Measurements from ENCODE around the gene DPH2. TPM values are rescaled to one million over a fixed set of nuclear protein-coding genes. Genes with fewer than 3 reads are reported as not detected.

DPH2 gene
- total and polyA plus RNA-seq, 10 of the 15 experiments (the other 5 are each of a cell fraction or from before 2014, with no cell fraction given), result 13.1 to 82.9 (median 52.0) TPM

Other genes starting within 250 kb of the DPH2 start
Only the 7 nearest of the 9 such genes appear.
- gene ARTN, start 36.2 kb upstream of the DPH2 start, total RNA-seq (2014; rRNA removed), result 0.98 and 2.1 TPM in 2 replicates
- 0.40 and 0.69 TPM in 2 replicates for gene ARTN, start 36.2 kb upstream of the DPH2 start, total RNA-seq (2014; rRNA removed; fragmentation: Illumina TruSeq; extraction: Trizol)
- 1.8 and 2.9 TPM in 2 replicates for gene ARTN, start 36.2 kb upstream of the DPH2 start, total RNA-seq (2021)
- 0.11 TPM in 1 of 2 replicates, not detected in the other for gene ARTN, start 36.2 kb upstream of the DPH2 start, polyA plus RNA-seq (2011; rRNA removed)
- 0.34 and 0.36 TPM in 2 replicates for gene ARTN, start 36.2 kb upstream of the DPH2 start, polyA plus RNA-seq (2014; fragmentation: Illumina TruSeq; extraction: Trizol)
- gene ARTN, start 36.2 kb upstream of the DPH2 start, polyA plus RNA-seq (2014; fragmentation: Nextera tagmentation; extraction: Ambion mirVana), result under 1 TPM; 0.06 to 0.16 TPM
- 1.4 and 2.8 TPM in 2 replicates for gene ARTN, start 36.2 kb upstream of the DPH2 start, polyA plus RNA-seq (2014; rRNA removed)
- gene ARTN, start 36.2 kb upstream of the DPH2 start, polyA plus RNA-seq (2016; fragmentation: Nextera tagmentation; extraction: Ambion mirVana), result under 1 TPM in 1 of 2 experiments, not detected in 1; 0.21 TPM
- 18.2 and 18.4 TPM in 2 replicates for gene IPO13, start 23.1 kb upstream of the DPH2 start, total RNA-seq (2014; rRNA removed)
- gene IPO13, start 23.1 kb upstream of the DPH2 start, total RNA-seq (2014; rRNA removed; fragmentation: Illumina TruSeq; extraction: Trizol), result 7.3 and 10.1 TPM in 2 replicates
- gene IPO13, start 23.1 kb upstream of the DPH2 start, total RNA-seq (2021), result 22.1 and 26.6 TPM in 2 replicates
- gene IPO13, start 23.1 kb upstream of the DPH2 start, polyA plus RNA-seq (2011; rRNA removed), result 5.6 and 9.3 TPM in 2 replicates
- 8.5 and 14.0 TPM in 2 replicates for gene IPO13, start 23.1 kb upstream of the DPH2 start, polyA plus RNA-seq (2014; fragmentation: Illumina TruSeq; extraction: Trizol)
- 1 to 10 TPM; 7.1 to 9.5 TPM for gene IPO13, start 23.1 kb upstream of the DPH2 start, polyA plus RNA-seq (2014; fragmentation: Nextera tagmentation; extraction: Ambion mirVana)
- 16.5 and 17.9 TPM in 2 replicates for gene IPO13, start 23.1 kb upstream of the DPH2 start, polyA plus RNA-seq (2014; rRNA removed)
- gene IPO13, start 23.1 kb upstream of the DPH2 start, polyA plus RNA-seq (2016; fragmentation: Nextera tagmentation; extraction: Ambion mirVana), result 10 to 100 TPM; 21.5 TPM
- gene ATP6V0B, start 5.0 kb downstream of the DPH2 start, total RNA-seq (2014; rRNA removed), result 176 and 177 TPM in 2 replicates
- gene ATP6V0B, start 5.0 kb downstream of the DPH2 start, total RNA-seq (2014; rRNA removed; fragmentation: Illumina TruSeq; extraction: Trizol), result 70.0 and 75.8 TPM in 2 replicates
- 115 and 120 TPM in 2 replicates for gene ATP6V0B, start 5.0 kb downstream of the DPH2 start, total RNA-seq (2021)
- 72.2 and 132 TPM in 2 replicates for gene ATP6V0B, start 5.0 kb downstream of the DPH2 start, polyA plus RNA-seq (2011; rRNA removed)
- 30.1 and 70.5 TPM in 2 replicates for gene ATP6V0B, start 5.0 kb downstream of the DPH2 start, polyA plus RNA-seq (2014; fragmentation: Illumina TruSeq; extraction: Trizol)
- 100 to 1,000 TPM in 1 of 2 experiments, 10 to 100 TPM in 1; 65.3 to 157 TPM for gene ATP6V0B, start 5.0 kb downstream of the DPH2 start, polyA plus RNA-seq (2014; fragmentation: Nextera tagmentation; extraction: Ambion mirVana)
- 156 and 159 TPM in 2 replicates for gene ATP6V0B, start 5.0 kb downstream of the DPH2 start, polyA plus RNA-seq (2014; rRNA removed)
- gene ATP6V0B, start 5.0 kb downstream of the DPH2 start, polyA plus RNA-seq (2016; fragmentation: Nextera tagmentation; extraction: Ambion mirVana), result 100 to 1,000 TPM; 247 to 250 TPM
- gene B4GALT2, start 9.2 kb downstream of the DPH2 start, total RNA-seq (2014; rRNA removed), result 61.0 and 63.8 TPM in 2 replicates
- 27.2 and 28.7 TPM in 2 replicates for gene B4GALT2, start 9.2 kb downstream of the DPH2 start, total RNA-seq (2014; rRNA removed; fragmentation: Illumina TruSeq; extraction: Trizol)
- 45.4 and 47.3 TPM in 2 replicates for gene B4GALT2, start 9.2 kb downstream of the DPH2 start, total RNA-seq (2021)
- gene B4GALT2, start 9.2 kb downstream of the DPH2 start, polyA plus RNA-seq (2011; rRNA removed), result 9.8 and 18.0 TPM in 2 replicates
- 18.6 and 30.0 TPM in 2 replicates for gene B4GALT2, start 9.2 kb downstream of the DPH2 start, polyA plus RNA-seq (2014; fragmentation: Illumina TruSeq; extraction: Trizol)
- 1 to 10 TPM in 1 of 2 experiments, under 1 TPM in 1; 0.98 to 2.8 TPM for gene B4GALT2, start 9.2 kb downstream of the DPH2 start, polyA plus RNA-seq (2014; fragmentation: Nextera tagmentation; extraction: Ambion mirVana)
- 53.5 and 67.0 TPM in 2 replicates for gene B4GALT2, start 9.2 kb downstream of the DPH2 start, polyA plus RNA-seq (2014; rRNA removed)
- 1 to 10 TPM; 7.2 to 9.6 TPM for gene B4GALT2, start 9.2 kb downstream of the DPH2 start, polyA plus RNA-seq (2016; fragmentation: Nextera tagmentation; extraction: Ambion mirVana)
- gene CCDC24, start 21.6 kb downstream of the DPH2 start, total RNA-seq (2014; rRNA removed), result 1.6 and 2.2 TPM in 2 replicates
- 0.67 and 0.78 TPM in 2 replicates for gene CCDC24, start 21.6 kb downstream of the DPH2 start, total RNA-seq (2014; rRNA removed; fragmentation: Illumina TruSeq; extraction: Trizol)
- 2.2 and 3.1 TPM in 2 replicates for gene CCDC24, start 21.6 kb downstream of the DPH2 start, total RNA-seq (2021)
- 0.49 and 1.0 TPM in 2 replicates for gene CCDC24, start 21.6 kb downstream of the DPH2 start, polyA plus RNA-seq (2011; rRNA removed)
- 0.59 and 1.0 TPM in 2 replicates for gene CCDC24, start 21.6 kb downstream of the DPH2 start, polyA plus RNA-seq (2014; fragmentation: Illumina TruSeq; extraction: Trizol)
- under 1 TPM in 1 of 2 experiments, not detected in 1; 0.18 TPM for gene CCDC24, start 21.6 kb downstream of the DPH2 start, polyA plus RNA-seq (2014; fragmentation: Nextera tagmentation; extraction: Ambion mirVana)
- 2.1 and 4.2 TPM in 2 replicates for gene CCDC24, start 21.6 kb downstream of the DPH2 start, polyA plus RNA-seq (2014; rRNA removed)
- gene CCDC24, start 21.6 kb downstream of the DPH2 start, polyA plus RNA-seq (2016; fragmentation: Nextera tagmentation; extraction: Ambion mirVana), result 1 to 10 TPM; 1.6 to 1.7 TPM
- 0.38 and 0.40 TPM in 2 replicates for gene SLC6A9, start 61.5 kb downstream of the DPH2 start, total RNA-seq (2014; rRNA removed)
- 0.36 and 0.88 TPM in 2 replicates for gene SLC6A9, start 61.5 kb downstream of the DPH2 start, total RNA-seq (2014; rRNA removed; fragmentation: Illumina TruSeq; extraction: Trizol)
- gene SLC6A9, start 61.5 kb downstream of the DPH2 start, total RNA-seq (2021), result 1.4 and 2.0 TPM in 2 replicates
- 0.10 and 0.58 TPM in 2 replicates for gene SLC6A9, start 61.5 kb downstream of the DPH2 start, polyA plus RNA-seq (2011; rRNA removed)
- gene SLC6A9, start 61.5 kb downstream of the DPH2 start, polyA plus RNA-seq (2014; fragmentation: Illumina TruSeq; extraction: Trizol), result 0.46 and 0.68 TPM in 2 replicates
- under 1 TPM; 0.02 to 0.03 TPM for gene SLC6A9, start 61.5 kb downstream of the DPH2 start, polyA plus RNA-seq (2014; fragmentation: Nextera tagmentation; extraction: Ambion mirVana)
- 1.6 TPM in 2 replicates for gene SLC6A9, start 61.5 kb downstream of the DPH2 start, polyA plus RNA-seq (2014; rRNA removed)
- gene SLC6A9, start 61.5 kb downstream of the DPH2 start, polyA plus RNA-seq (2016; fragmentation: Nextera tagmentation; extraction: Ambion mirVana), result 1 to 10 TPM in 1 of 2 experiments, under 1 TPM in 1; 0.74 to 1.3 TPM
- not detected in 2 replicates for gene KLF17, start 148.8 kb downstream of the DPH2 start, total RNA-seq (2014; rRNA removed)
- not detected in 2 replicates for gene KLF17, start 148.8 kb downstream of the DPH2 start, total RNA-seq (2014; rRNA removed; fragmentation: Illumina TruSeq; extraction: Trizol)
- not detected in 2 replicates for gene KLF17, start 148.8 kb downstream of the DPH2 start, total RNA-seq (2021)
- gene KLF17, start 148.8 kb downstream of the DPH2 start, polyA plus RNA-seq (2011; rRNA removed), result not detected in 2 replicates
- gene KLF17, start 148.8 kb downstream of the DPH2 start, polyA plus RNA-seq (2014; fragmentation: Illumina TruSeq; extraction: Trizol), result not detected in 2 replicates
- gene KLF17, start 148.8 kb downstream of the DPH2 start, polyA plus RNA-seq (2014; fragmentation: Nextera tagmentation; extraction: Ambion mirVana), result not detected
- not detected in 2 replicates for gene KLF17, start 148.8 kb downstream of the DPH2 start, polyA plus RNA-seq (2014; rRNA removed)
- not detected for gene KLF17, start 148.8 kb downstream of the DPH2 start, polyA plus RNA-seq (2016; fragmentation: Nextera tagmentation; extraction: Ambion mirVana)

Data from GM12878 (cell line).